Renal cortical epithelial cell (primary cell): ENCODE data around the gene CLBA1. TPM values are rescaled to one million over a fixed set of nuclear protein-coding genes. Genes with fewer than 3 reads are reported as not detected.

Source experiments
- DNase-seq: peaks from one replicate; pipeline ENCODE4 v3.0.0-alpha.2; 2011; ENCODE audit warnings: low read depth
- total RNA-seq: library from RNA; depleted of rRNA; stranded (reverse); fragments of >200 nt; gene quantifications from 2 replicates; pipeline ENCODE4 v1.2.3, GENCODE V29; 2014

The CLBA1 gene
- total RNA-seq, 1 donor from 2014 or later, result 17.8 TPM

DNA sequence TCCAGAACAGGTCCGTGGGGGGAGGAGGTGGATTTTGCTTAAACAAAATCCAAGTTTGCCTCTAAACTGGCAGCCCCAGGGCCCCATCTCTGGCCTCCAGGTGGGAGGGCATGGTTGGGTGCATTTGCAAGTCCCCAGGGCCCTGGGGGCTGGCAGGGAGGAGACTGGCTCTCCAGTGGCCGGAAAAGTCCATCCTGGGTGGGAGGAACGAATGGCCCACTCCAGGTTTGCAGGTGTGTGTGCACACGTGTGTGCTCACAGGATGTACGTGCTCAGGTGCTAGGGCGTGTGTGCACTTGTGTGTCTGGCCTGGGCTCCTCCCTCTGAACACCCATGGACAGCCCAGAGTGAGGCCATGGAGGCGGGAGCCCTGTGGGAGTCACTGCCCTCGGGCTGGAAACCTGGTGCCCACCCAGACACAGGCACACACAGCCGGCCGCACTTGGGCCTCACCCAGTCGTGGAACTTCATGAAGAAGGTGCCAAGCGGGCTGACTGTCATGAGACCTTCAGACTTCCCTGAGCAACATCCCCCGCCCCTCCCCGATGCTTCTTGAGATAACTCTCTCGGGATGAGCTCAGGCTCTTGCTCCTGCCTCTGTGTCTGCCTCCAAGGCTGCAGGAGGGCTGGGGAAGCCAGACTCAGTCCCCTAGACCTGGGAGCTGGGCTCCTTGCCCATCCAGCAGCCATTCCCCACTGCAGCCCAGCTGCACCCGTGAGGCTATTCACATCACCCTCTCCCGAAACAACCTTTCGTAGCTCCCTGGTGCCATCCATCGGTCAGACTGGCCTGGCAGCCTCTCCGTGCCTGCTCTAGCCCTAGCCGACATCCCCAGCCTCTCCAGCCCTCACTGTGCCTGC lies 16.8 kb upstream of the CLBA1 start:
- peak; percentile 26 for DNase-seq

DNA sequence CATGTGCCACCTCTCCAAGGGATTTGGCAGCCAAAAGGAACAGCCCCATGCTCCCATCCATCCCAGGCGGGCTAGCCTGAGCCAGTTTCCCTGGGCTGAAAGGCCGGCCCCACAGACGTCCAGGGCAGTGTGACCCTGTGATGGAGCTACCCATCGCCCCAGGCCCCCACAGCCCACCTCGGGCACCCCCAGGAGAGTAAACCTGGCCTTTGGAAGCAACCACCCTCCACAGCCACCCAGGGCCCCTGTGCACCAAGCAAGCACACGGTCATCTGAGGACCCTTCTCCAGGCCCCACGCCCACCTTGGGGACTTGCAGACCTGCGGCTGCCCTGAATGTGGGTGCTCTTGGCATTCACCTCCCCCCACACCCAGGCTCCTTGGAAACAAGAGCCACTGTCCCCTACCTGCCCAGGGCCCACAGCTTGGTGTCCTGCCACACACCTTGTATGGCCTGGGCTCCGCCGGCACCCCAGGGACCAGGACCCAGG lies 15.8 kb upstream of the CLBA1 start:
- DNase-seq, result no peak

DNA sequence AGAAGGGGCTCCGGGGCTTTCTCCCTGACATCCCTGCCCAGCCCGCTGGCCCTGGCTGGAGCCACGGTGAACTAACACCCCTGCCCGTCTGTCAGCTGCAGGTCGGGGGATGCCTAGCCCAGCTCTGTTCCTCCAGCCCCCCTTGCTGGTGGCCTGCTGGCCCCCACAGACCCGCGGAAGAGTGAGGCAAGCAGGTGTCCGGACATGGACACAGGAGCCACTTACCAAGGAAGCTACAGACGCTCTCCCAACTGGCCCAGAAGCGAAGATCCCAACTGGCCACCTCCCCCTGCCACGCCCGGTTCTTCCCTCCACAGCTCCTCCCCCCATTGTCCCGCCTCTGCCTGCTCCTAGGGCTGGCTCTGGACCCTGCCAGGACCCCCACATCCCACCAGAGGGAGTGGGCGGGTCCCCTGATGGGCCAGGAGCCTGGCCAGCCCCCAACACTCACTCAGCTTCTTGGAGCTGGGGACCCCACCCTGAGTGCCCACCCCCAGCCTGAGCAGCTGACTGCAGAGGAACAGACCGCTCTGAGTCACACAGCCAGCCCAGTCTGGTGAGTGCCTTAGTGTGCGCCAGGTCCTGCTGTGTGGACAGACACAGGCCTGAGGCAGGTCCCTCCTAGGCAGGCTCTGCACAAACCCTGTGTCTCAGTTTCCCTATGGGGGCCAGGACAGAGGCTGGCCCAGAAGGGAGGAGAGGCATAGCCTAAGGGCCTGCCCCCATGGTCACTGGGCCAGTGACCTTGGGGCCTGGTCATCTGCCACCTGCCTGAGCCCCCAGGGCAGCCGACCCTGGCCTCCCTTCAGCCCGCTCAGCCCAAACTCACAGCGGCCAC lies 15.1 kb upstream of the CLBA1 start:
- peak; percentile 68 for DNase-seq

DNA sequence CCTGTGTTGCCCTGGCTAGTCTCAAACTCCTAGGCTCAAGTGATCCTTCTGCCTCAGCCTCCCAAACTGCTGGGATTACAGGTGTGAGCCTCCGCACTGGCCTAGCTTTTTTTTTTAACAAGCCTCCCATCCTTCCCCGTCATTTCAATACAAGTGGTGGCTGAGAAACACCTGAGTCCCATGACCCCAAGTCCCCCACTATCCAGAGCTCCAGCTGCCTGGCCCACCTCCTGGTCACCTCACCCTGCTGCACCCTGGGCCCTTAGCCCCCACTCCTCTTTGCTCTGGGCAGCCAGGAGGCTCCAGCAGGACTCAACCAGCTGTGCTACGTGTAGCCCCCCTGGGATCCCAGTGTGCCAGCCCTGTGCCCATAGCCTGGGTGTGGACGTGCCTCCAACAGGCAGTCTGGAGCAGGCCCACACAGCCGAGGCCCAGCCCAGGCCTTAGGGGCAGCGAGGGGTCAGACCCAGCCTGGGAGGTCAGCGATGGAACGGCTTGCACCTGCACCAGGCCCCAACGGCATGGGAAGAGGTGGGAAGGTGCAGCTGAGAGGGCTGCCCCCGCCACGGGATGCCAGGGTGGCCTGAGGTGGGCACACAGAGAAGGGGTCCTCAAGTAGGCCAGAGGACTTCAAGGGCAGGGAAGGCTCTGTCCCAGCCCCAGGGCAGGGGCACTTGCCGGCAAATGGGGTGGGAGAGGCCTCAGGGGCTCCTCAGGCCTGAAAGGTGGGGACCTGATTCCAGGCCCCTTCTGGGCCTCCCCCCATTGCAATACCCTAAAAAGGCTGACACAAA lies 13.9 kb upstream of the CLBA1 start:
- no peak for DNase-seq

DNA sequence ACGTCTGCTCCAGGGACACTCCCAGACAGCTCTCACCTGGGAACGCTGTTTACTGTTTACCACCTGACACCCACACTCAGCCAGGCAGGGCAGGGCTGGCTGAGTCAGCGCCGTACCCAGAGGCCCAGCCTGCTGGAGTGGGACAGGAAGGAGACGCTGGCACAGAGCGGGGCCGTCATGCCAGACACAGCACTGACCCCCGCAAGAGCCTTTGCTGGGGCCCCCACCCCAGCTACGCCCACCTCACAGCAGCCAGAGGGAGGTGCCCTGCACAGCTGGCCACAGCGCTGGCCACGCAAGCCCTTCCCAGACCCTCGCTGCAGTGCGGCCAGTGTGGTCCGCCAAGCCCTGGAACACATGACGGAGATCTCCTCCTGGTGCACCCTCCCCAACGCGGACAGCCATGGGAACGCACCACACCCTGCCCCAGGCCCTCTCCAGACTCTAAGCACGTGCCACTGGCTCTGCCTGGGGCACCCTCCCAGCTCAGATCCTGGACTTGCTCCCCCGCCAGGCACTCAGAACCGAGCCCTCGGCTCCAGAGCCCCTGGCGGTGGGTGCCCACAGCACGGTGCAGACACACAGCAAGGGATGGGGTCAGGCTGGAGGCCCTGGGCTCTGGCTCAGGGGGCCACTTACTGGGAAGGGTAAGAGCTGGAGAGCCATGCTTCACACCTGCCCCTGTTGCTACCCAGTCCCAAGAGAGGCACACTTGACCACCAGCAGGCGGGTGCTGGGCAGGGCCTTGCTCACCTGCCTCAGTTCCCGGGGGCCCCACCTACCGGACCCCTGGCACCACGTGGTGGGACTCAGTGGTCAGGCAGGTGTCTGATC lies 13.1 kb upstream of the CLBA1 start:
- DNase-seq, result peak; percentile 84

DNA sequence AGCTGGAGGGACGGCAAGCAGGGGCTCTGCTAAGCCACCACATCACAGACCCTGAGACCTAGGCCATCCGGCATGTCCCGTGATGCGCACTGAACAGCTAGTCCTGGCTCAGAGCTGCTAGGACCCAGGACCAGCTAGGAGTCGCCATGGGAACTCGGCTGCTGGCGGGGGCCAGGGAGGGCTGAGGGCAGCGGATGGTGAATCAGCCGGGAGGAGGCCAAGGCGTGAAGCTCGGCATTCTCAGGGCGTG lies 12.5 kb upstream of the CLBA1 start:
- DNase-seq, result peak; percentile 94

DNA sequence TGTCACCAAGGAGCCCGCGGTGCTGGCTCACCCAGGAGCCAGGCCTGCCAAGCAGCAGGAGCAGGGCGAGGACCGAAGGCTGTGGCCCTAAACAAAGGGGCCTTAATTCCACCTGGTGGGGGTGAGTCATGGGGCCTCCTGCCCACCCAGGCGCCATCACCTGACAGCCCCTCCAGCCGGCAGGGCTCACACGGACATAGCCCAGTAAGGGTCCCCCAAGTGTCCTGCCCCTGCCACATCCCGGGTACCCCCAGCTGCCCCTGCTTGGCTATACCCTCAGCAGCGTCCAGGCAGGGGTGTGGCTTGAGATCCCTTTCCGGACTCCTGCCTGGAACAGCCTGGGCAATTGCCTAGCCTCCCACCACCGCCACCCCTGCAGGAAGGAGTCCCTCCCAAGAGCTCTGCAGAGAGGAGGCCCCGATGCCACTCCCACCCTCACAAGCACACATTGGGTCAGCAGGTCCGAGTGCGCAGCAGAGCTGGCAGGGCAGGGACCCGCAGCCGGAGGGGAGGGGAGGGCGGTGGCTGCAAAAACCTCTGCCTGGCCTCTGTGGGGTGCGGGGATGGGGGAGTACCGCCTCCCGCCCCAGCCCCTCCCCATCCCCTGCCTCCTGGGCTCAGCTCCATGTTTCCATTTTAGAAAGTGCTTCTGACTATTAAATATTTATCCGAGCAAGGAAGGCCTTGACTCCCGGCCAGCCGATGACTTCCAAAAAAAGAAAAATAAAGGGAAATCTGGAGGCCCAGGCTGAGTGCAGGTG lies 12.0 kb upstream of the CLBA1 start:
- no peak for DNase-seq

DNA sequence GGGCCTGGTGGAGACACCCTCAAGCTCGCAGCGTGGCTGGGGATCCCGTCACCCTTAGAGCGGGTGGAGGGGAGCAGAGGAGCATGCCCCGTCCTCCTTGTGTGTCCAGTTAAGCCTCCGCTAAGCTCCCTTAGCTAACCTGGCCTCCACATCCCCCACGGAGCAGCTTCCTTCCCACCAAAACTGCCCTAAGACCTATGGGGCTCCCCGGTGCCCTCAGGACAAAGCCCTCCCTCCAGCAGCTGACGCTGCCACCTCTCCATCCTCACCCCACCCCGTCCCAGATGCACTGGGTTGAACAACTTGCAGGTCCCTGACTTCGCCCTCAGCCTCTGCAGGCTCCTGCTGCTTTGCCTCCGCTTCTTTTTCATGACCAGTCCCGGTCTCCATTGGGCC lies 11.4 kb upstream of the CLBA1 start:
- DNase-seq, result no peak

DNA sequence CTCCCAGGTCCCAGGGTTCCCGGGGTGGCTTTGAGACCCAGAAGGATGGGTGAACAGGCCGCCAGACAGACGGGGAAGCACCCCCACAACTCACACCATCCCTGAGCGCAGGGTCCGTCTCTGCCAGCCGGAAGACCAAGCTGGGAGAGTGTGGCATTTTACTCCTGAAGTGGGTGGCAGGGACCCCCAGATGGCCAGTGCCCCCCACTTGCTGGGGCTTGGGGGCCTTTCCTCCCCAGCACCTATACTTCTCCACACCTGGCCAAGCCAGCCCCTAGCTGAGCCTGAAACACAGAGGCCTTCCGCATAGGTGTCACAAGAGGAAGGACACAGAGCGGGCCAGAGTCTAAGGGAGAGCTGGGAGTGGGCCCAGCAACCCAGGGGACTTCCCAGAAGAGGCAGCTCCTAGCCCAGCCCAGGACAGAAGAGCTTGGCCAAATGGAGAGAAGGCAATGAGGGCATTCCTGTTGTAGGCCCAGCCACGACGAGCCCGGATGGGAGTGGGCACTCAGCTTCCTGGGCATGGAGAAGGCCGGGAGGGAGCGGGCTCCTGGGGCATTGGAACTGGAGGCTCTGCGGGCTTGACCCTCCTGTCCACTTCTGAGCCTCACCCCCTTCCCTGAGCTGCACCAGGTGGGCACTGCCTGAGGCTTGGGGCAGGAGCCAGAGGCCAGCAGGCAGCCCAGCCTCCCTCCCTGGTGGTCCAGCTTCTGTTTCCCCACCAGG lies 10.8 kb upstream of the CLBA1 start:
- DNase-seq, result no peak

DNA sequence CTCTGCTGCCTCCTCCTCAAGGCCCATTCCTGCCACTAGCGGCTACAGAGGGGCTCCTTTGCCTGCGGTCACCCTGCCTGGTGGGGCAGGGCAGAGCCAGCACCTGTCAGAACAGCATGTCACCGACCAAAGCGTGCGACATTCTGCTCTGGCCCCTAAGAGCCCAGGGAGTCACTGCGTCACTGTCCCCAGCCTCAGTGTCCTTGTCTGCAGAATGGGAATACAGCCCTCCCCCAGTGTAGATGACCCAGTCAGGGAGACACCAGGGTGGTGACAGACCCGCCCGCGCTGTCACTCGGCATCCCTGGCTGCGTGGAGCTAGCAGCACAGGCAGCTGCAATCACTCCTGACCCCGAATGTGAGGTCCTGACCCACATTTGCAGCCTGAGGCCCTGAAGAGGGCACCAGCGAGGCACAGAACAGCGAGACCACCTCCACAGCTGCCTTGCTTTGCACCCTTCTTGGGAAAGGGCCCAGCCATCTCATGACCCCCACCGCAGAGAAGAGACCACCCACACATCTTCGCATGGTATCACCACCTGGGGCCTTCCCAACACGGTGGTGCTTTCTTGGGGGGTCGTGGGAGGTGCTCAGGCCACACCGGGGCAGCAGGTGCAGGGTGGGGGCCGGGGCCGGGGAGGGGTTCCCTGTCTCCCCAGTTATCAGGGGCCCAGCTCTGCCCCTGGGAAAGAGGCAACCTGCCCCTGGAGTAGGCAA lies 9.9 kb upstream of the CLBA1 start:
- DNase-seq, result no peak

DNA sequence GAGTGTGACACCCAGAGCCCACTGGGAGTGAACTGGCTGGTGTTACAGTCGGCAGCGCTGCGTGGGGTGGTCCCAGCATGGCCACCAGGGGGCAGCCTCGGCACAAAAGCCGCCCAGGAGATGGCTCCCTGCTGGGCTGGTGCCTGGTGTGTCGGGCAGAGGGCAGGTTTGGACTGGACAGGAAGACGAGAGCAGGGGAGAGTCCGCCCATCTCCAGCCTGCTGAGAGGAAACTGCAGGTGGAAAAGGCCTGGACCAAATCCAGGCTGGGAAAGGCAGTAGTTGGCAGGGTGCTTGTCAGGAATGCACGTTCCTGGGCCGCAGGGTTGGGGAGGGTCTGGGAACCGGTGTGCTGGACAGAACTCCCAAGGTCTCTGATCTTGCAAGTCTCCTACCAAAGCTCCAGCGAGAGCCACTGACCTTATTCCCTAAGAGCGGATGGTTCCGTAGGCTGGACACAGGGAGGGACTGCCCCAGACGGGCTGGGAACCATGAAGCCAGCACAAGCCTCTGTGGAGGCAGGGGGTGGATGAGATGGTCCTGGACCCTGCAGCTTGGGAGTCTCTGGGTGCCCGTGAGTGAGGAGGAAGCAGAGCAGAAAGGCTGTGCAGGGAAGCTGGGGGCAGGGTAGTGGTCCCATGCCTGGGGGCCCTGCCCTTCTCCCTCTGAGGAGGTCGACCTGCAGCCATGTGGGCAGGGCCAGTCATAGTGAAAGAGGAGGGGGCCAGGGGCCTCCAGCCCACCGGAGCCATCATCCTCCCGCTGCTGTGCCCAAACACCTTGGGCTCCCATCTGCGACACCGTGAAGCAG lies 9.2 kb upstream of the CLBA1 start:
- DNase-seq, result peak; percentile 67

DNA sequence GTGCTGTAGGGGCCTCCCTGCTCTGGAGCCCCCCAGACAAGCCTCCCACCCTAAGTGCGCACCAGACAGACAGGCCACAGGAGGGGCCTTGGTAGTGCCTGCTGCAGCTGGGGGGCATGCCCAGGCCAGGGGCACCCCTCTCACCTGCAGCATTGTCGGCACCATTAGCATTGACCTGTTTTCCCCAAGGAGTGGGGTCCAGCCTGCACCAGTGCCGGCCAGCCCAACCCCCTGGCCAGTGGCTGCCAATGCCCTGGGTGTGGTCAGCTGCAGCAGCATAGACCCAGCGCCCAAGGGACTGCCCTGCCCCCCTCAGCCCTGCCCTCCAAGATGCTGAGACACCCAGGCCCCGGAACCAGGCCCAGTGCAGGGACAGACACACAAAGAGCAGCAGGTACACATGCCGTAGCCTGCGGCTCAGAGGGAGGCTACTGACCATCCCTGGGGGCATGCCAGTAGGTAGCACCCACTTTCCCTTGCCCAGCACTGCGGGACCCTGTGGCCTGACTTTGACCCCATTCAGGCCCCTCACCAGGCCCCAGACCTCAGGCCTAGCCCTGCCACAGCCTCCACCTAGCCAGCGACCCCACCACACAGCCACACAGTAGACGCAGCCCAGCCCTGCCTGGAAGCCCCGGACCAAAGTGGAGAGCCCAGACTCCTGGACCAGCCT lies 8.4 kb upstream of the CLBA1 start:
- DNase-seq, result no peak

DNA sequence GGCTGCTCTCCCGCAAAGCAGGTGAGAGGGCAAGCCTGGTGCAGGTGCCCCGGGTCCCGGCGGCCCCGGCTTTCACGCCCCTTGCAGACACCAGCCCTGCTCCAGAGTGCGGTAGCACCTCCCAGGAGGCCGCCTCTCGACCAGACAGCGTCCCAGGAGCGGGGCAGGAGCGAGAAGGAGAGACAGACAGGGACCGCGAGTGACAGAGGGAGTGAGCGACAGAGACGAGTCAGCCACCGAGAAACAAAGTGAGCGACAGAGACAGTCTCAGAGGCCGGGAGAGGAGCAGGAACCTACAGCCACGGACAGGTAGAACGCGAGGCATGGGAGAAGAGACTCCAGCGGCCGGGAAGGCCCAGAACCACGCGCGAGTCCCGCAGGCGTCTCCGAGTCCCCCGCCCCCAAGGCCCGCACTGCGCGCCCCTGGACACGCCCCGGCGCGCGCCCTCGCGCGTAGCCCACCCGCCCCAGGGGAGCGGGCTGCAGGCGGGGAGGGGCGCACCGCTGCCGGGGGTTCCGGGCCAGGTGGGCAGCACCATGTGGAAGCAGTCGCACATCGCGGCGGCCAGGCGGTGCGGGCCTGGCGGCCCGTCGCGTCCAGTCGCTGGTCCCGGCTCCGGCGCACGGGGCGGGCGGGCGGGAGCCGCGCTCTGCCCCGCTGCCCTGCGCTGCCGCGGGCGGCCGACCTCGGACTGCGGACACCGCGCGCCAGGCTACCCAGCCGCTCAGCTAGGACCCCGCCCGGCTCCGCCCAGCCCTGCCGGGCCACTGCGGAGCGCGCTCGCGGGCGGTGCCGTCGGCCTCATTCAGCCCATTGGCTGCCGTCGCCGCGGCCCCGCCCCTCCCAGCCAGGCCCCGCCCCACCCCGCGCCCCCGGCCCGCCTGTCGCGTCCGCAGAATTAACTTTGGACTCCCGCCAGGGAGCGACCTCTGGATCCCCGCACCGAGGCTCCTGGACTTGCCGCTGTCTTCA lies 7.6 kb upstream of the CLBA1 start, which contains the start of gene AHNAK2:
TSS of gene AHNAK2 (minus strand) at position 694 of the 973 bp plus-strand sequence. CDS start at position 557, 137 bp downstream.
- peak; percentile 46 for DNase-seq

DNA sequence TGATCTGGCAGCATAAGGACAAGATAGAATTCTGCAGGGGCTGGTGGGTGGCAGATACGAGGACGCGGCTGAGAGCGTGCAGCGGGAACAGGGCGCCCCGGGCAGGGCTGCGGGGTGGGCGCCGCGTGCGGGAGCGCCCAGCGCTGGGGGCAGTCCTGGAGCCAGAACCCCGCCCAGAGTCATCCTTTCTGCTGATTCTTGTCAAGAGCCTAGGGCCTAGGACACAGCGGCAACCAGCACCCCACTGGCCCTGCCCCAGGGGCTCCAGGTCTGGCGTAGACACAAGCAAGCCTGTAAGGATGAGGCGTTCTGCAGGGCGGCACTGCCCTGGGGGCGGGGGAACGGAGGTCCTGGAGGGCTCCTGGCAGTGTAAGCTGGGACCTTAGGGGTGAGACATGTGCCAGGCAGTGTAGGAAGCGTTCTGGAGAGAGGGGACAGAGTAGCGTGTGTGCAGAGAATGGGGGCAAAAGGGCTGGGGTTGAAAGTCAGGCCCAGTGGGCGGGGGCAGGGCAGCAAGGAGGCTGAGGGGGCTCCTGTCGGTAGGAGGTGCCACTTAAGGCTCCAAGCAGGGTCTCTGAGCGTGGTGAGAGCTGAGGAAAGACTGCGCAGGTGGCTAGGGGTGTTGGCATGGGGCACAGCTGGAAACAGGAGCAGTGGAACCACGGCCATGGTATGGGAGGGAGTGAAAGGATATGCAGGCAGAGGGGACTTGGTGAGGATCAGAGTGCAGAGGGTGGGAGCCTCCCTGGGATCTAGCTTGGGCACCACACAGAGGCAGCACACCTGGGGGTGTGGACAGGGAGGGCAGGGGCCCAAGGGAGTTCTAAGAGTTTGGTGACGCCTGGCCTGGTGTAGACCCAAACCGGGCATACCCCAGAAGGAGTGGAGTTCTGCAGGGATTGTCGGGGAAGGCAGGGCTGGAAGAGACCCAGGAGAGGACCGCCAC lies 6.6 kb upstream of the CLBA1 start:
- DNase-seq, result no peak
